GM23338 (cell line): ENCODE data around the gene PPP1R15B. TPM values are rescaled to one million over a fixed set of nuclear protein-coding genes. Genes with fewer than 3 reads are reported as not detected.

Source experiments
- ATAC-seq: fragments of 200-7000 bp; cut with Tn5 transposase; 3 replicates; pipeline ENCODE4 v1.9.1; 2020
- DNase-seq: peaks from one replicate; pipeline ENCODE4 v3.0.0-alpha.2; 2015; ENCODE audit warnings: low spot score
- H2AFZ ChIP-seq: fragments of 200-600 bp; sonication (generic); 2 replicates; pipeline ENCODE4 v1.8.0; 2016; ENCODE audit warnings: antibody characterized with exemption, mild to moderate bottlenecking, moderate library complexity
- H3F3A ChIP-seq: fragments of 200-600 bp; sonication (generic); replicated peaks from 2 replicates; pipeline ENCODE4 v1.8.0; 2017; ENCODE audit warnings: antibody characterized with exemption, mixed run types, low read depth
- H3K27ac ChIP-seq: fragments of 200-600 bp; sonication (generic); 2 replicates; pipeline ENCODE4 v1.6.1; 2016; ENCODE audit warnings: low read depth
- H3K27me3 ChIP-seq: fragments of 200-600 bp; sonication (generic); 2 replicates; pipeline ENCODE4 v1.8.0; 2016; ENCODE audit warnings: mild to moderate bottlenecking, mixed run types, moderate library complexity; ENCODE audit not compliant: insufficient read depth
- H3K36me3 ChIP-seq: fragments of 200-600 bp; sonication (generic); 2 replicates; pipeline ENCODE4 v1.8.0; 2016; ENCODE audit warnings: mild to moderate bottlenecking; ENCODE audit not compliant: insufficient read depth
- H3K4me1 ChIP-seq: fragments of 200-600 bp; sonication (generic); 2 replicates; pipeline ENCODE4 v1.8.0; 2016; ENCODE audit warnings: mild to moderate bottlenecking, moderate library complexity; ENCODE audit not compliant: insufficient read depth
- H3K4me2 ChIP-seq: fragments of 200-600 bp; sonication (generic); 2 replicates; pipeline ENCODE4 v1.7.1; 2017; ENCODE audit warnings: mixed run types
- H3K4me3 ChIP-seq: fragments of 200-600 bp; sonication (generic); 2 replicates; pipeline ENCODE4 v1.6.1; 2016; ENCODE audit warnings: mixed run types
- H3K79me2 ChIP-seq: fragments of 200-600 bp; sonication (generic); replicated peaks from 2 replicates; pipeline ENCODE4 v1.8.0; 2017; ENCODE audit warnings: mild to moderate bottlenecking; ENCODE audit not compliant: insufficient read depth
- H3K9me2 ChIP-seq: fragments of 200-600 bp; sonication (generic); 2 replicates; pipeline ENCODE4 v1.8.0; 2017; ENCODE audit not compliant: insufficient read depth
- H4K20me1 ChIP-seq: fragments of 200-600 bp; sonication (generic); replicated peaks from 2 replicates; pipeline ENCODE4 v1.8.0; 2017; ENCODE audit warnings: mild to moderate bottlenecking; ENCODE audit not compliant: insufficient read depth
- H3K27ac Mint-ChIP-seq: 2 replicates; pipeline ENCODE4 v1.8.0; 2020; ENCODE audit warnings: inconsistent platforms, mild to moderate bottlenecking, moderate library complexity, mixed read lengths
- H3K27me3 Mint-ChIP-seq: 3 replicates; pipeline ENCODE4 v1.8.0; 2022; ENCODE audit warnings: low read depth, mild to moderate bottlenecking, moderate library complexity, mixed read lengths, inconsistent platforms; ENCODE audit not compliant: insufficient read depth, poor library complexity
- H3K36me3 Mint-ChIP-seq: 3 replicates; pipeline ENCODE4 v1.8.0; 2021; ENCODE audit warnings: low read depth, mild to moderate bottlenecking, inconsistent platforms, moderate library complexity, mixed read lengths
- H3K4me1 Mint-ChIP-seq: 3 replicates; pipeline ENCODE4 v1.8.0; 2020; ENCODE audit warnings: mild to moderate bottlenecking, inconsistent platforms, mixed read lengths
- H3K4me3 Mint-ChIP-seq: 3 replicates; pipeline ENCODE4 v1.8.0; 2021; ENCODE audit warnings: moderate library complexity, mild to moderate bottlenecking, inconsistent platforms, mixed read lengths
- H3K9me3 Mint-ChIP-seq: 3 replicates; pipeline ENCODE4 v1.8.0; 2020; ENCODE audit warnings: moderate library complexity, mild to moderate bottlenecking, inconsistent platforms, mixed read lengths
- EZH2 ChIP-seq: fragments of 200-600 bp; sonication (generic); IDR thresholded peaks from one replicate; pipeline ENCODE4 v1.8.0; 2017; ENCODE audit warnings: antibody characterized with exemption, mild to moderate bottlenecking, low read depth; ENCODE audit not compliant: unreplicated experiment
- EZH2phosphoT487 ChIP-seq: fragments of 200-600 bp; sonication (generic); IDR thresholded peaks from one replicate; pipeline ENCODE4 v1.8.1; 2018; ENCODE audit warnings: antibody characterized with exemption; ENCODE audit not compliant: unreplicated experiment
- JUNB ChIP-seq: IDR thresholded peaks from one replicate; pipeline ENCODE4 v1.6.1; 2016; ENCODE audit warnings: antibody characterized with exemption; ENCODE audit not compliant: unreplicated experiment
- NANOG ChIP-seq: IDR thresholded peaks from 2 replicates; pipeline ENCODE4 v1.6.1; 2016; ENCODE audit warnings: antibody characterized with exemption, borderline replicate concordance
- POLR2AphosphoS5 ChIP-seq: IDR thresholded peaks from 2 replicates; pipeline ENCODE4 v1.6.1; 2016; ENCODE audit warnings: antibody characterized with exemption, low read depth
- STAT1 ChIP-seq: IDR thresholded peaks from one replicate; pipeline ENCODE4 v1.6.1; 2016; ENCODE audit warnings: antibody characterized with exemption; ENCODE audit not compliant: unreplicated experiment
- ZNF331 ChIP-seq: fragments of 250-450 bp; sonication (Bioruptor Pico); IDR thresholded peaks from 2 replicates; pipeline ENCODE4 v1.5.0; 2020; ENCODE audit warnings: low read depth, mild to moderate bottlenecking, moderate library complexity
- polyA plus RNA-seq: library from polyadenylated mRNA; unstranded; fragments of >200 nt; fragmentation: Nextera tagmentation; extraction: Ambion mirVana; gene quantifications from 2 replicates; pipeline ENCODE4 v1.2.1, GENCODE V29; 2016
- total RNA-seq: library from RNA; depleted of rRNA; stranded (reverse); fragments of >200 nt; shearing (Covaris generic); gene quantifications from 2 replicates; pipeline ENCODE4 v1.2.3, GENCODE V29; 2014
- TF ChIP-seq, protein P1 (sequence below): IDR thresholded peaks from 2 replicates; pipeline ENCODE4 v1.6.1; 2016; ENCODE audit warnings: antibody characterized with exemption
- TF ChIP-seq, protein P2 (sequence below), 2 experiments: fragments of 200-600 bp in 1 of 2; sonication (generic) in 1 of 2; conservative IDR thresholded peaks; 2 replicates each; pipeline versions ENCODE4 v1.5.1 to v1.6.1; 2016 to 2017; ENCODE audit warnings: antibody characterized with exemption in 2 of 2, low read depth in 2 of 2, mild to moderate bottlenecking in 2 of 2, moderate library complexity in 1 of 2
- TF ChIP-seq, protein P3 (sequence below): fragments of 250-450 bp; sonication (Bioruptor Pico); IDR thresholded peaks from 2 replicates; pipeline ENCODE4 v1.5.0; 2020; ENCODE audit warnings: mild to moderate bottlenecking, moderate library complexity

PPP1R15B gene
- total and polyA plus RNA-seq, 2 experiments from 2014 or later = 17.3 to 64.3 TPM

DNA sequence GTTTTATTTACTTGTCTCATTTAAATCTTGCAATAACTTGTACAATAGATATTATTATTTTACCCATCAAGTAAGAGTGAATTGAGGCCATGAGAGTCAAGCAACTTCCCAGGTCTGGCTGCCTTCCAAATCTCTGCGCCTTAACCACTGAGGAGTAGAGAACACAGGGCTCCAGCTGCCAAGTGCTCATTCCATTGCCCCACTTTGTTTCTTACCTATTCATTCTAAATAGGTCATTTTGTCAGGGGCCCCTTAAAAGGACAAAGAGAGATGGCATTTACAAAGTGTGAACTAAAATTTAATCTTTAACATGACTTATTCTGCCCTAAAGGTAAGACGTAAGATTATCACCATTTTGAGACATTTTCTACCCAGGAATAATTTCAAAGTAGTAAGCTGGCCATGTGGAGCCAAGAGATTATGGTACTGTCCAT, 3.5 kb downstream of the PPP1R15B start:
- peaks cover 3% of the 10 kb centered on the region; the same call in 2 of the 3 replicates for H3K4me1 Mint-ChIP-seq
- H3F3A ChIP-seq = peaks cover 11% of the 10 kb centered on the region; the same call in 1 of the 2 replicates
- H3K27me3 ChIP-seq = no peaks in the 10 kb centered on the region
- H3K4me3 ChIP-seq = peak overlapping the region; percentile 97
- H3K36me3 ChIP-seq = peaks cover 24% of the 10 kb centered on the region
- peaks cover 84% of the 10 kb centered on the region for H3K79me2 ChIP-seq
- DNase-seq (peak; percentile 14), ATAC-seq (no peak)
- no peak overlapping the region for H3K27ac Mint-ChIP-seq
- peak overlapping the region; percentile 84 for H3K4me2 ChIP-seq
- H4K20me1 ChIP-seq = peaks cover 73% of the 10 kb centered on the region
- H3K4me1 ChIP-seq = peaks cover 5% of the 10 kb centered on the region
- H3K36me3 Mint-ChIP-seq = peaks cover 62% of the 10 kb centered on the region
- H3K27me3 Mint-ChIP-seq = peaks cover 18% of the 10 kb centered on the region
- no peaks in the 10 kb centered on the region for H3K9me3 Mint-ChIP-seq
- no peaks in the 10 kb centered on the region for H3K9me2 ChIP-seq
- peak overlapping the region; percentile 94 for H3K4me3 Mint-ChIP-seq
- no peak overlapping the region for H3K27ac ChIP-seq
- H2AFZ ChIP-seq = no peak overlapping the region
- no peak for TF ChIP-seq STAT1
- TF ChIP-seq, protein P1, sequence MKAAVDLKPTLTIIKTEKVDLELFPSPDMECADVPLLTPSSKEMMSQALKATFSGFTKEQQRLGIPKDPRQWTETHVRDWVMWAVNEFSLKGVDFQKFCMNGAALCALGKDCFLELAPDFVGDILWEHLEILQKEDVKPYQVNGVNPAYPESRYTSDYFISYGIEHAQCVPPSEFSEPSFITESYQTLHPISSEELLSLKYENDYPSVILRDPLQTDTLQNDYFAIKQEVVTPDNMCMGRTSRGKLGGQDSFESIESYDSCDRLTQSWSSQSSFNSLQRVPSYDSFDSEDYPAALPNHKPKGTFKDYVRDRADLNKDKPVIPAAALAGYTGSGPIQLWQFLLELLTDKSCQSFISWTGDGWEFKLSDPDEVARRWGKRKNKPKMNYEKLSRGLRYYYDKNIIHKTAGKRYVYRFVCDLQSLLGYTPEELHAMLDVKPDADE = no peak

DNA sequence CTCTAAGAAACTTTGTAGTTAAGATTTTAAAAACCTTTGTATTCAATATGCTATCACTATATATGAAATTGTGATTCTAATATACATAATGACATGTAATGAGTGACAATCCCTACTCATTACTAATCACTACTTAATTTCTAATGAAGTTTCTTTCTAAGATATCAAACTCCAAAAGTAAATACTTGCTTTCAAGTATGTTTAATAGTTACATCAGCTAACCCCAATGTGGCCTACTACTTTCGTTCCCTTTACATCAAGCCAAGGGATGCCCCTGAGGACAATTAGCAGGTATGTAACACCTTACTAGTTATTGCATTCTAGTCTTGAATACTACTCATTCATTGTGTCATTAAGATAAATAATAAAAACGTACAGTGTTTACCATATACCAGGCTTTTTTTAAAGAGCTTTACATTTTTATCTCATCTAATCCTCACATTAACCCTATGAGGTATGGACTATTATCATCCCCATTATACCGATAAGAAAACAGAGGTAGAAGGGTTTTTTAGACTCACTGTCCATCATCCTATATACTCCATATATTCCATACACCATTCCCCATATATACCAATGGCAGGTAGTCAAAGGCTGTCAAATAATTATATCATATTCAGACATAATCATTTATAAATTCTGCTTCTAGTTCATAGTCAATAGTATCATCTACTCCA, 4.2 kb downstream of the PPP1R15B start:
- ATAC-seq (no peak), DNase-seq (no peak)
- H3K79me2 ChIP-seq = peaks cover 84% of the 10 kb centered on the region
- no peaks in the 10 kb centered on the region for H3K9me2 ChIP-seq
- peak overlapping the region; percentile 84 for H3K4me2 ChIP-seq
- H3K4me3 ChIP-seq = peak overlapping the region; percentile 97
- peaks cover 65% of the 10 kb centered on the region for H3K36me3 Mint-ChIP-seq
- H3F3A ChIP-seq = peaks cover 8% of the 10 kb centered on the region; the same call in 1 of the 2 replicates
- no peak overlapping the region for H3K27ac Mint-ChIP-seq
- H4K20me1 ChIP-seq = peaks cover 73% of the 10 kb centered on the region
- peak overlapping the region; percentile 94 for H3K4me3 Mint-ChIP-seq
- H3K4me1 ChIP-seq = peaks cover 5% of the 10 kb centered on the region
- H2AFZ ChIP-seq = no peak overlapping the region
- H3K36me3 ChIP-seq = peaks cover 24% of the 10 kb centered on the region
- H3K4me1 Mint-ChIP-seq = no peaks in the 10 kb centered on the region; the same call in 1 of the 3 replicates
- H3K27ac ChIP-seq = no peak overlapping the region
- H3K27me3 Mint-ChIP-seq = peaks cover 17% of the 10 kb centered on the region
- H3K9me3 Mint-ChIP-seq = no peaks in the 10 kb centered on the region
- no peaks in the 10 kb centered on the region for H3K27me3 ChIP-seq
- no peak for TF ChIP-seq STAT1
- no peak for TF ChIP-seq POLR2AphosphoS5
- no peak for TF ChIP-seq ZNF331 (CRISPR knock-in tag)
- TF ChIP-seq NANOG = no peak
- TF ChIP-seq JUNB = no peak
- TF ChIP-seq, protein P2, sequence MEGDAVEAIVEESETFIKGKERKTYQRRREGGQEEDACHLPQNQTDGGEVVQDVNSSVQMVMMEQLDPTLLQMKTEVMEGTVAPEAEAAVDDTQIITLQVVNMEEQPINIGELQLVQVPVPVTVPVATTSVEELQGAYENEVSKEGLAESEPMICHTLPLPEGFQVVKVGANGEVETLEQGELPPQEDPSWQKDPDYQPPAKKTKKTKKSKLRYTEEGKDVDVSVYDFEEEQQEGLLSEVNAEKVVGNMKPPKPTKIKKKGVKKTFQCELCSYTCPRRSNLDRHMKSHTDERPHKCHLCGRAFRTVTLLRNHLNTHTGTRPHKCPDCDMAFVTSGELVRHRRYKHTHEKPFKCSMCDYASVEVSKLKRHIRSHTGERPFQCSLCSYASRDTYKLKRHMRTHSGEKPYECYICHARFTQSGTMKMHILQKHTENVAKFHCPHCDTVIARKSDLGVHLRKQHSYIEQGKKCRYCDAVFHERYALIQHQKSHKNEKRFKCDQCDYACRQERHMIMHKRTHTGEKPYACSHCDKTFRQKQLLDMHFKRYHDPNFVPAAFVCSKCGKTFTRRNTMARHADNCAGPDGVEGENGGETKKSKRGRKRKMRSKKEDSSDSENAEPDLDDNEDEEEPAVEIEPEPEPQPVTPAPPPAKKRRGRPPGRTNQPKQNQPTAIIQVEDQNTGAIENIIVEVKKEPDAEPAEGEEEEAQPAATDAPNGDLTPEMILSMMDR (conservative IDR thresholded peaks at IDR 0.05; ENCODE audit: low read depth in 2 of 2) = no peak
- no peak for TF ChIP-seq EZH2
- TF ChIP-seq EZH2phosphoT487 = no peak
- TF ChIP-seq, protein P3, sequence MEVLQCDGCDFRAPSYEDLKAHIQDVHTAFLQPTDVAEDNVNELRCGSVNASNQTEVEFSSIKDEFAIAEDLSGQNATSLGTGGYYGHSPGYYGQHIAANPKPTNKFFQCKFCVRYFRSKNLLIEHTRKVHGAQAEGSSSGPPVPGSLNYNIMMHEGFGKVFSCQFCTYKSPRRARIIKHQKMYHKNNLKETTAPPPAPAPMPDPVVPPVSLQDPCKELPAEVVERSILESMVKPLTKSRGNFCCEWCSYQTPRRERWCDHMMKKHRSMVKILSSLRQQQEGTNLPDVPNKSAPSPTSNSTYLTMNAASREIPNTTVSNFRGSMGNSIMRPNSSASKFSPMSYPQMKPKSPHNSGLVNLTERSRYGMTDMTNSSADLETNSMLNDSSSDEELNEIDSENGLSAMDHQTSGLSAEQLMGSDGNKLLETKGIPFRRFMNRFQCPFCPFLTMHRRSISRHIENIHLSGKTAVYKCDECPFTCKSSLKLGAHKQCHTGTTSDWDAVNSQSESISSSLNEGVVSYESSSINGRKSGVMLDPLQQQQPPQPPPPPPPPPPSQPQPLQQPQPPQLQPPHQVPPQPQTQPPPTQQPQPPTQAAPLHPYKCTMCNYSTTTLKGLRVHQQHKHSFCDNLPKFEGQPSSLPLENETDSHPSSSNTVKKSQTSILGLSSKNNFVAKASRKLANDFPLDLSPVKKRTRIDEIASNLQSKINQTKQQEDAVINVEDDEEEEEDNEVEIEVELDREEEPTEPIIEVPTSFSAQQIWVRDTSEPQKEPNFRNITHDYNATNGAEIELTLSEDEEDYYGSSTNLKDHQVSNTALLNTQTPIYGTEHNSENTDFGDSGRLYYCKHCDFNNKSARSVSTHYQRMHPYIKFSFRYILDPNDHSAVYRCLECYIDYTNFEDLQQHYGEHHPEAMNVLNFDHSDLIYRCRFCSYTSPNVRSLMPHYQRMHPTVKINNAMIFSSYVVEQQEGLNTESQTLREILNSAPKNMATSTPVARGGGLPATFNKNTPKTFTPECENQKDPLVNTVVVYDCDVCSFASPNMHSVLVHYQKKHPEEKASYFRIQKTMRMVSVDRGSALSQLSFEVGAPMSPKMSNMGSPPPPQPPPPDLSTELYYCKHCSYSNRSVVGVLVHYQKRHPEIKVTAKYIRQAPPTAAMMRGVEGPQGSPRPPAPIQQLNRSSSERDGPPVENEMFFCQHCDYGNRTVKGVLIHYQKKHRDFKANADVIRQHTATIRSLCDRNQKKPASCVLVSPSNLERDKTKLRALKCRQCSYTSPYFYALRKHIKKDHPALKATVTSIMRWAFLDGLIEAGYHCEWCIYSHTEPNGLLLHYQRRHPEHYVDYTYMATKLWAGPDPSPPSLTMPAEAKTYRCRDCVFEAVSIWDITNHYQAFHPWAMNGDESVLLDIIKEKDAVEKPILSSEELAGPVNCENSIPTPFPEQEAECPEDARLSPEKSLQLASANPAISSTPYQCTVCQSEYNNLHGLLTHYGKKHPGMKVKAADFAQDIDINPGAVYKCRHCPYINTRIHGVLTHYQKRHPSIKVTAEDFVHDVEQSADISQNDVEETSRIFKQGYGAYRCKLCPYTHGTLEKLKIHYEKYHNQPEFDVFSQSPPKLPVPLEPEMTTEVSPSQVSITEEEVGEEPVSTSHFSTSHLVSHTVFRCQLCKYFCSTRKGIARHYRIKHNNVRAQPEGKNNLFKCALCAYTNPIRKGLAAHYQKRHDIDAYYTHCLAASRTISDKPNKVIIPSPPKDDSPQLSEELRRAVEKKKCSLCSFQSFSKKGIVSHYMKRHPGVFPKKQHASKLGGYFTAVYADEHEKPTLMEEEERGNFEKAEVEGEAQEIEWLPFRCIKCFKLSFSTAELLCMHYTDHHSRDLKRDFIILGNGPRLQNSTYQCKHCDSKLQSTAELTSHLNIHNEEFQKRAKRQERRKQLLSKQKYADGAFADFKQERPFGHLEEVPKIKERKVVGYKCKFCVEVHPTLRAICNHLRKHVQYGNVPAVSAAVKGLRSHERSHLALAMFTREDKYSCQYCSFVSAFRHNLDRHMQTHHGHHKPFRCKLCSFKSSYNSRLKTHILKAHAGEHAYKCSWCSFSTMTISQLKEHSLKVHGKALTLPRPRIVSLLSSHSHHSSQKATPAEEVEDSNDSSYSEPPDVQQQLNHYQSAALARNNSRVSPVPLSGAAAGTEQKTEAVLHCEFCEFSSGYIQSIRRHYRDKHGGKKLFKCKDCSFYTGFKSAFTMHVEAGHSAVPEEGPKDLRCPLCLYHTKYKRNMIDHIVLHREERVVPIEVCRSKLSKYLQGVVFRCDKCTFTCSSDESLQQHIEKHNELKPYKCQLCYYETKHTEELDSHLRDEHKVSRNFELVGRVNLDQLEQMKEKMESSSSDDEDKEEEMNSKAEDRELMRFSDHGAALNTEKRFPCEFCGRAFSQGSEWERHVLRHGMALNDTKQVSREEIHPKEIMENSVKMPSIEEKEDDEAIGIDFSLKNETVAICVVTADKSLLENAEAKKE (CRISPR knock-in tag) = no peak
- TF ChIP-seq, protein P1 = no peak
